Thyroid gland (tissue), 4 donors: Measurements from ENCODE around the gene NF1. TPM values are rescaled to one million over a fixed set of nuclear protein-coding genes. Genes with fewer than 3 reads are reported as not detected.

ENCODE experiments used
- DNase-seq, 2 donors: peaks; one replicate each; pipeline ENCODE4 v3.0.0-alpha.2; 2019
- H3K27ac ChIP-seq, 3 donors: fragments of 200-600 bp; sonication (generic); 1 replicate in 2 of 3; 2 replicates in 1 of 3; pipeline ENCODE4 v1.5.1; 2016 to 2019; ENCODE audit warnings: mild to moderate bottlenecking in 1 of 3, moderate library complexity in 1 of 3
- H3K27me3 ChIP-seq: fragments of 200-600 bp; sonication (generic); one replicate; pipeline ENCODE4 v1.5.1; 2019
- H3K36me3 ChIP-seq, 2 donors: fragments of 200-600 bp; sonication (generic); one replicate each; pipeline ENCODE4 v1.5.1; 2016 to 2019
- H3K4me1 ChIP-seq, 2 donors: fragments of 200-600 bp; sonication (generic); one replicate each; pipeline ENCODE4 v1.5.1; 2017 to 2019
- H3K4me3 ChIP-seq, 3 donors: fragments of 200-600 bp; sonication (generic); replicated peaks in 1 of 3; 1 replicate in 2 of 3; 2 replicates in 1 of 3; pipeline ENCODE4 v1.5.1; 2016; ENCODE audit warnings: mild to moderate bottlenecking in 1 of 3
- H3K9me3 ChIP-seq: fragments of 200-600 bp; sonication (generic); one replicate; pipeline ENCODE4 v1.5.1; 2017
- POLR2A ChIP-seq, 2 donors: fragments of 450-650 bp; IDR thresholded peaks; one replicate each; pipeline ENCODE4 v1.6.1; 2017; ENCODE audit warnings: antibody characterized with exemption in 2 of 2, mild to moderate bottlenecking in 2 of 2, moderate library complexity in 1 of 2
- WGBS, 2 donors: methylation state at CpG; one replicate each; pipeline ENCODE4 v1.1.5; 2017; 5-methylcytosine and 5-hydroxymethylcytosine counted together
- intact Hi-C: fragments of 100-400 bp; cut with DNase I; formaldehyde crosslinking; loops from one replicate; pipeline ENCODE4 v1.15.1; 2023
- total RNA-seq, 4 donors: library from RNA; depleted of rRNA; stranded (reverse); fragments of >200 nt; gene quantifications; one replicate each; pipeline ENCODE4 v1.2.3, GENCODE V29; 2016
- TF ChIP-seq, protein P1 (sequence below), 6 experiments: fragments of 200-600 bp in 3 of 6; fragments of 450-650 bp in 3 of 6; sonication (generic) in 3 of 6; IDR thresholded peaks; one replicate each; pipeline ENCODE4 v1.5.1; 2016 to 2019; ENCODE audit warnings: antibody characterized with exemption in 6 of 6, mild to moderate bottlenecking in 2 of 6, inconsistent platforms in 1 of 6, moderate library complexity in 1 of 6

NF1 gene
- total RNA-seq, 4 donors from 2014 or later = 102 to 208 (median 129) TPM

DNA sequence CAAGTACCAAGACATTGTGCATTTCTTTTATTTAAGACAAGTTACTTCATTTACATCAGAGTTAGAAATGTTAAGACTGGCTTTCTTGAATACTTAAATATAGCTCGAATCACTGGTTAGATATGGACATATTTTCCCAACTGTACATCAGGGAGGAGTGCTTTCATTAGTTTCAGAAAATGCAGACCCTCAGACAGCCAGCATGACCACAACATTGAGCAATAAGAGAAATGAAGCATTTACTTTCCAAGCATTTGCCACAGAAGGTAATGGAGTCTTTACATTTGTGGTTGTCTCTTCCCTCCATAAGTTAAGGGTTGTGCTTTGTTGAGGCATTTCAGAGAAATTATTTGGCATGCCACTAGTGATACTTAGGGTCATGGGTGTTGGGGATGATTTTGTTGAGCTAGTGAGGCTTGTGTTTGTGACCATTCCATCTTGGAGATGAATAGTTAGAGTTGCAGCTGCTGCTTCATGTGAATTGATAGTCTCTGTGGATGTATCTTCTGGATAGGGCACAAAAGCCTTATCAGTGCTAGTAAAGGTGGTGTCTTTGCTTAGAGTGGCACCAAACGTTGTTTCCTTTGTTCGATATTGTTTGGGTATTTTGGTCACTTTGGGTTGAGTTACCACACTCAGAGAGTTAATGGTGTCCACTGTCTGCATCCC, 200.2 kb downstream of the NF1 start:
- Histone ChIP-seq H3K36me3 (no peaks in the 10 kb centered on the region), H3K27ac (no peak overlapping the region), H3K9me3 (no peaks in the 10 kb centered on the region), H3K27me3 (no peaks in the 10 kb centered on the region), H3K4me3 (no peak overlapping the region), H3K4me1 (no peaks in the 10 kb centered on the region)
- 95 to 96% methylated on average over 3 of the region's 3 CpGs for WGBS, 2 donors
- intact Hi-C loops = no loop called here
- TF ChIP-seq, protein P1, sequence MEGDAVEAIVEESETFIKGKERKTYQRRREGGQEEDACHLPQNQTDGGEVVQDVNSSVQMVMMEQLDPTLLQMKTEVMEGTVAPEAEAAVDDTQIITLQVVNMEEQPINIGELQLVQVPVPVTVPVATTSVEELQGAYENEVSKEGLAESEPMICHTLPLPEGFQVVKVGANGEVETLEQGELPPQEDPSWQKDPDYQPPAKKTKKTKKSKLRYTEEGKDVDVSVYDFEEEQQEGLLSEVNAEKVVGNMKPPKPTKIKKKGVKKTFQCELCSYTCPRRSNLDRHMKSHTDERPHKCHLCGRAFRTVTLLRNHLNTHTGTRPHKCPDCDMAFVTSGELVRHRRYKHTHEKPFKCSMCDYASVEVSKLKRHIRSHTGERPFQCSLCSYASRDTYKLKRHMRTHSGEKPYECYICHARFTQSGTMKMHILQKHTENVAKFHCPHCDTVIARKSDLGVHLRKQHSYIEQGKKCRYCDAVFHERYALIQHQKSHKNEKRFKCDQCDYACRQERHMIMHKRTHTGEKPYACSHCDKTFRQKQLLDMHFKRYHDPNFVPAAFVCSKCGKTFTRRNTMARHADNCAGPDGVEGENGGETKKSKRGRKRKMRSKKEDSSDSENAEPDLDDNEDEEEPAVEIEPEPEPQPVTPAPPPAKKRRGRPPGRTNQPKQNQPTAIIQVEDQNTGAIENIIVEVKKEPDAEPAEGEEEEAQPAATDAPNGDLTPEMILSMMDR (IDR thresholded peaks at IDR 0.05) = no peak
- no peak for TF ChIP-seq POLR2A (IDR thresholded peaks at IDR 0.05)
- DNase-seq = no peak

DNA sequence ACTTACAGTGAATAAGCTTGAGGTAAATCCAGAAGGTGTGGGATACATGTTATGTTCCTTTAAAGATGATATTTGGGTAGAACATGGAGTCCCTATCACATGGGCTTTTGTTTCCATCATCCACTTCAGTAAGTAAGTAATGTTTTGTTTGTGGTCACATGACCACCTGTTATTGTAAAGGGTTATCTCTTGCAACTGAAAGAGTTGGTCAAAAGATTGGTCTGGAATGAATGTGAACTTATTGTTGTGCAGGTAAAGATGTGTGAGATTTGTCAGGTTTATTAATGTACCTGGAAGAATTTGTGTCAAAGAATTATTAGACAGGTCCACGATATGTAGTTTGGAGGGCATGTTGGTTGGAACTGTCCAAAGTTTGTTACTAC, 200.7 kb downstream of the NF1 start:
- Histone ChIP-seq H3K36me3 (no peaks in the 10 kb centered on the region), H3K9me3 (no peaks in the 10 kb centered on the region), H3K27ac (no peak overlapping the region), H3K4me1 (no peaks in the 10 kb centered on the region), H3K27me3 (no peaks in the 10 kb centered on the region), H3K4me3 (no peak overlapping the region)
- intact Hi-C loops = no loop called here
- no peak for DNase-seq
- TF ChIP-seq, protein P1 (IDR thresholded peaks at IDR 0.05) = no peak
- no peak for TF ChIP-seq POLR2A (IDR thresholded peaks at IDR 0.05)
- 90 to 97% methylated on average over 1 of the region's 1 CpG for WGBS, 2 donors

DNA sequence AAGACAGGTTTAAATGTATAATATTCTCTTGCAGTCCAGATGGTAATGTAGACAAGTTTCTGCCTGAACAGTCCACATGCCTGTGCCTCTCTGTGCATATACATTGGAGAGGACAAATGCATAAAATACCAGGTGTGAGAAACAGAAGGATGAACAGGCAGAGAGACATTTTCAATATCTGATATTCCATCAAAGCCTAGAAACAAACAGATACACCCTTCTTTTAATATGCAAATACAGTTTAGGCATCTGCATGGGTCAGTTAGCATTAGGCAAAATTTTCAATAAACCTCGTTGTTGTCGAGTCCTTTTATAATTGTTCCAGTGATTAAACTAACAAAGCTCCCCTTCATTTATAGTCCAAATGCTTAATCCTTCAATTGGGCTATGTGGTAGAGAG, 201.4 kb downstream of the NF1 start:
- H3K36me3 ChIP-seq = no peaks in the 10 kb centered on the region
- no peak overlapping the region for H3K27ac ChIP-seq
- no peaks in the 10 kb centered on the region for H3K4me1 ChIP-seq
- H3K4me3 ChIP-seq = no peak overlapping the region
- no peak for TF ChIP-seq POLR2A (IDR thresholded peaks at IDR 0.05)
- TF ChIP-seq, protein P1 (IDR thresholded peaks at IDR 0.05) = no peak
- H3K27me3 ChIP-seq = no peaks in the 10 kb centered on the region
- DNase-seq = no peak
- H3K9me3 ChIP-seq = no peaks in the 10 kb centered on the region
- 83 to 93% methylated on average over 2 of the region's 2 CpGs for WGBS, 2 donors
- intact Hi-C loops = no loop called here

- H3K36me3 ChIP-seq = no peaks in the 10 kb centered on the region
- no peak for DNase-seq
- intact Hi-C loops = no loop called here
- no peaks in the 10 kb centered on the region for H3K4me1 ChIP-seq
- H3K9me3 ChIP-seq = no peaks in the 10 kb centered on the region
- TF ChIP-seq, protein P1 (IDR thresholded peaks at IDR 0.05) = no peak
- TF ChIP-seq POLR2A (IDR thresholded peaks at IDR 0.05) = no peak
- H3K4me3 ChIP-seq = no peak within 1 kb of the TSS
- WGBS, 2 donors = 89 to 90% methylated on average over 7 of the region's 7 CpGs
- no peaks in the 10 kb centered on the region for H3K27me3 ChIP-seq
- H3K27ac ChIP-seq = no peak within 1 kb of the TSS
These were observed 202.3 kb downstream of the NF1 start, which contains the start of gene OMG for GRCh38 chr17:31297090-31297489. Gene OMG, minus strand, starts transcription at chr17:31297239. Its CDS starts 908 bp downstream, at chr17:31296331.

GRCh38 chr17:31299624-31300023, 204.8 kb downstream of the NF1 start:
- intact Hi-C loops = no loop called here
- no peaks in the 10 kb centered on the region for H3K36me3 ChIP-seq
- no peaks in the 10 kb centered on the region for H3K9me3 ChIP-seq
- H3K27me3 ChIP-seq = no peaks in the 10 kb centered on the region
- no peak for TF ChIP-seq POLR2A (IDR thresholded peaks at IDR 0.05)
- TF ChIP-seq, protein P1 (IDR thresholded peaks at IDR 0.05) = no peak
- H3K27ac ChIP-seq = no peak overlapping the region
- no peak for DNase-seq
- H3K4me1 ChIP-seq = no peaks in the 10 kb centered on the region
- no peak overlapping the region for H3K4me3 ChIP-seq
